ENCODE results near the gene OR4D10.

GRCh38 chr11:59423835-59424234 lies 49.3 kb upstream of the OR4D10 start:
- no peak for TF ChIP-seq CTCF (IDR thresholded peaks at IDR 0.05)
- TF ChIP-seq POLR2A (IDR thresholded peaks at IDR 0.05), result no peak
- no peak for TF ChIP-seq EP300 (IDR thresholded peaks at IDR 0.05)
